ENCODE data around the gene GLB1L3.

DNA sequence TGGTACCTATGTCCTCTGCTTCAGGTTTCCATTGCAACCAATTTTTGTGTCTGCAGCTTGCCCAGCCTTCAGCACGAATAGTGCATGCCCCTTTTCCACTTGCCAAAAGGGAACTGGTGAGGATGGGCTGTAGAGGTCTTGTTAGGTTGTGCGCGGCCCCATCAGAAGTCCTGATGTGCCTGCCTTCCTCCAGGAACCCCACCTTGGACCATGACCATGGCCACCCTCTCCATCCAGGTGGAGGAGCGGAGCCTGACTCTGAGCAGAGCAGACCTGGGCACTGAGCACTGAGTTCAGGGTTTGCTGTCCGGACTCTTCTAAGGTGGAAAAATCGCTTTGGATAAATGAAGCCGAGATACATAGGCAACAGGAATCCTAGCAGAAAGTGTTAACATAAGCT is 62.5 kb downstream of the GLB1L3 start:
- no peak for TF ChIP-seq CTCF (IDR thresholded peaks at IDR 0.05)
- no peak for TF ChIP-seq POLR2A (IDR thresholded peaks at IDR 0.05)
